SK-N-MC (cell line): ENCODE results near the gene GNLY.
"Not testable (repeated sequence)": the region's sequence is repeated elsewhere in the genome, so short reads cannot be mapped to it uniquely, and the experiment has no call there.

ENCODE experiments used
- DNase-seq: peaks from one replicate; pipeline ENCODE4 v3.0.0-alpha.2; 2011; ENCODE audit warnings: low read depth, low spot score
- H3K27ac ChIP-seq: fragments of 200-600 bp; sonication (generic); 2 replicates; pipeline ENCODE4 v1.5.1; 2016; ENCODE audit warnings: mixed run types
- H3K36me3 ChIP-seq: fragments of 200-600 bp; sonication (generic); 2 replicates; pipeline ENCODE4 v1.6.1; 2017; ENCODE audit warnings: antibody characterized with exemption, low read length, mixed read lengths; ENCODE audit not compliant: insufficient read depth
- H3K4me3 ChIP-seq: fragments of 200-600 bp; sonication (generic); 2 replicates; pipeline ENCODE4 v1.5.1; 2016
- H3K9ac ChIP-seq: fragments of 200-600 bp; sonication (generic); 2 replicates; pipeline ENCODE4 v1.8.0; 2017; ENCODE audit warnings: mixed run types, mixed read lengths; ENCODE audit not compliant: insufficient read length
- H3K9me3 ChIP-seq: fragments of 200-600 bp; sonication (generic); 2 replicates; pipeline ENCODE4 v1.6.1; 2017; ENCODE audit warnings: low read depth, mild to moderate bottlenecking, antibody characterized with exemption, low read length, moderate library complexity, mixed read lengths
- EZH2 ChIP-seq: fragments of 200-600 bp; sonication (generic); IDR thresholded peaks from one replicate; pipeline ENCODE4 v1.6.1; 2017; ENCODE audit warnings: antibody characterized with exemption
- FOXP2 ChIP-seq: optimal IDR thresholded peaks from 2 replicates; pipeline ENCODE3; 2011; ENCODE audit warnings: mild to moderate bottlenecking, moderate library complexity; ENCODE audit not compliant: insufficient read depth; ENCODE audit errors: extremely low read length, control extremely low read depth
- POLR2AphosphoS5 ChIP-seq: IDR thresholded peaks from 2 replicates; pipeline ENCODE4 v1.6.1; 2012; ENCODE audit warnings: mild to moderate bottlenecking, low read depth, low read length, borderline replicate concordance

The GNLY gene

GRCh38 chr2:85651097-85651496 is 43.1 kb upstream of the GNLY start:
- Histone ChIP-seq H3K4me3 (no peak overlapping the region), H3K9me3 (no peaks in the 10 kb centered on the region), H3K27ac (no peak overlapping the region), H3K36me3 (peaks cover 70% of the 10 kb centered on the region), H3K9ac (no peak overlapping the region)
- no peak for DNase-seq
- TF ChIP-seq POLR2AphosphoS5 (no peak; the same call in 1 of the 2 replicates), FOXP2 (no peak), EZH2 (no peak)

GRCh38 chr2:85652056-85652455 is 42.1 kb upstream of the GNLY start:
- TF ChIP-seq FOXP2: no peak
- no peak for TF ChIP-seq EZH2
- TF ChIP-seq POLR2AphosphoS5: no peak
- Histone ChIP-seq H3K36me3 (peaks cover 63% of the 10 kb centered on the region), H3K9ac (no peak overlapping the region), H3K27ac (no peak overlapping the region), H3K4me3 (no peak overlapping the region), H3K9me3 (no peaks in the 10 kb centered on the region)
- DNase-seq: no peak

GRCh38 chr2:85653996-85654395 is 40.2 kb upstream of the GNLY start:
- TF ChIP-seq POLR2AphosphoS5 (no peak), FOXP2 (no peak), EZH2 (no peak)
- peak overlapping the region; percentile 30; the same call in 1 of the 2 replicates for H3K27ac ChIP-seq
- no peak overlapping the region for H3K4me3 ChIP-seq
- DNase-seq: no peak
- no peaks in the 10 kb centered on the region for H3K9me3 ChIP-seq
- no peak overlapping the region for H3K9ac ChIP-seq
- H3K36me3 ChIP-seq: peaks cover 44% of the 10 kb centered on the region

- TF ChIP-seq FOXP2 (no peak), EZH2 (no peak), POLR2AphosphoS5 (no peak)
- peak overlapping the region; percentile 54; the same call in 1 of the 2 replicates for H3K27ac ChIP-seq
- no peaks in the 10 kb centered on the region for H3K9me3 ChIP-seq
- DNase-seq: no peak
- H3K36me3 ChIP-seq: peaks cover 28% of the 10 kb centered on the region; the same call in 1 of the 2 replicates
- H3K4me3 ChIP-seq: no peak overlapping the region
- no peak overlapping the region for H3K9ac ChIP-seq
Measured at GRCh38 chr2:85655961-85656417, 38.2 kb upstream of the GNLY start.

GRCh38 chr2:85656468-85656867 is 37.7 kb upstream of the GNLY start:
- Histone ChIP-seq H3K4me3 (no peak overlapping the region), H3K9me3 (no peaks in the 10 kb centered on the region), H3K9ac (no peak overlapping the region), H3K36me3 (peaks cover 23% of the 10 kb centered on the region; the same call in 1 of the 2 replicates), H3K27ac (no peak overlapping the region)
- DNase-seq: no peak
- no peak for TF ChIP-seq EZH2

- not testable (repeated sequence) for H3K9ac ChIP-seq, H3K4me3 ChIP-seq, H3K27ac ChIP-seq, DNase-seq, H3K9me3 ChIP-seq
- peaks cover 16% of the 10 kb centered on the region; the same call in 1 of the 2 replicates for H3K36me3 ChIP-seq
Measured at GRCh38 chr2:85657399-85657798, 36.8 kb upstream of the GNLY start.

GRCh38 chr2:85659324-85659981 is 34.7 kb upstream of the GNLY start:
- no peak overlapping the region for H3K27ac ChIP-seq
- H3K4me3 ChIP-seq: no peak overlapping the region
- H3K9ac ChIP-seq: no peak overlapping the region
- no peak for DNase-seq
- peaks cover 7% of the 10 kb centered on the region; the same call in 1 of the 2 replicates for H3K36me3 ChIP-seq
- no peaks in the 10 kb centered on the region for H3K9me3 ChIP-seq
- TF ChIP-seq POLR2AphosphoS5 (no peak), EZH2 (no peak), FOXP2 (no peak)

- H3K36me3 ChIP-seq: not testable (repeated sequence)
Measured at GRCh38 chr2:85660301-85660700, 33.9 kb upstream of the GNLY start.

GRCh38 chr2:85660725-85661124 is 33.4 kb upstream of the GNLY start:
- H3K36me3 ChIP-seq: peaks cover 6% of the 10 kb centered on the region; the same call in 1 of the 2 replicates
- H3K27ac ChIP-seq: no peak overlapping the region
- no peak for DNase-seq
- H3K4me3 ChIP-seq: no peak overlapping the region
- no peak overlapping the region for H3K9ac ChIP-seq
- TF ChIP-seq FOXP2 (no peak), POLR2AphosphoS5 (no peak)
- no peaks in the 10 kb centered on the region for H3K9me3 ChIP-seq

More at GRCh38 chr2:85660301-85660700, 33.9 kb upstream of the GNLY start:
- not testable (repeated sequence) for H3K4me3 ChIP-seq, H3K27ac ChIP-seq, DNase-seq, H3K9ac ChIP-seq, H3K9me3 ChIP-seq
